Peyer's patch (tissue), 4 donors: ENCODE measurements around the gene CASR. TPM values are rescaled to one million over a fixed set of nuclear protein-coding genes. Genes with fewer than 3 reads are reported as not detected.
"Not testable (repeated sequence)": the region's sequence is repeated elsewhere in the genome, so short reads cannot be mapped to it uniquely, and the experiment has no call there.

Experiments
- DNase-seq, 3 donors: peaks; one replicate each; pipeline ENCODE4 v3.0.0-alpha.2; 2017 to 2019
- H3K27ac ChIP-seq, 4 donors: fragments of 200-600 bp; sonication (generic); one replicate each; pipeline ENCODE4 v1.5.1; 2016 to 2019
- H3K27me3 ChIP-seq, 2 donors: fragments of 200-600 bp; sonication (generic); one replicate each; pipeline ENCODE4 v1.5.1; 2019
- H3K36me3 ChIP-seq, 3 donors: fragments of 200-600 bp; sonication (generic); one replicate each; pipeline ENCODE4 v1.5.1; 2016 to 2019
- H3K4me1 ChIP-seq, 4 donors: fragments of 200-600 bp; sonication (generic); one replicate each; pipeline ENCODE4 v1.5.1; 2016 to 2019
- H3K4me3 ChIP-seq, 4 donors: fragments of 200-600 bp; sonication (generic); 1 replicate in 3 of 4; 2 replicates in 1 of 4; pipeline ENCODE4 v1.5.1; 2016 to 2019; ENCODE audit warnings: mild to moderate bottlenecking in 1 of 4
- H3K9me3 ChIP-seq, 4 donors: fragments of 200-600 bp; sonication (generic); one replicate each; pipeline ENCODE4 v1.5.1; 2016 to 2019; ENCODE audit warnings: mild to moderate bottlenecking in 1 of 4
- CTCF ChIP-seq, 6 experiments: fragments of 450-650 bp in 4 of 6; fragments of 200-600 bp in 2 of 6; sonication (generic) in 1 of 6; IDR thresholded peaks; one replicate each; pipeline ENCODE4 v1.5.1; 2017 to 2019; ENCODE audit warnings: antibody characterized with exemption in 6 of 6, mild to moderate bottlenecking in 3 of 6, moderate library complexity in 1 of 6
- POLR2A ChIP-seq, 2 donors: fragments of 450-650 bp; IDR thresholded peaks; one replicate each; pipeline ENCODE4 v1.5.1; 2017; ENCODE audit warnings: antibody characterized with exemption in 2 of 2, mild to moderate bottlenecking in 2 of 2, moderate library complexity in 2 of 2
- total RNA-seq, 4 donors: library from RNA; depleted of rRNA; stranded (reverse); fragments of >200 nt; gene quantifications; one replicate each; pipeline ENCODE4 v1.1.0, GENCODE V29; 2016

The CASR gene
- total RNA-seq, 4 donors from 2014 or later = 0.28 to 1.7 (median 1.1) TPM; not detected in 1

DNA sequence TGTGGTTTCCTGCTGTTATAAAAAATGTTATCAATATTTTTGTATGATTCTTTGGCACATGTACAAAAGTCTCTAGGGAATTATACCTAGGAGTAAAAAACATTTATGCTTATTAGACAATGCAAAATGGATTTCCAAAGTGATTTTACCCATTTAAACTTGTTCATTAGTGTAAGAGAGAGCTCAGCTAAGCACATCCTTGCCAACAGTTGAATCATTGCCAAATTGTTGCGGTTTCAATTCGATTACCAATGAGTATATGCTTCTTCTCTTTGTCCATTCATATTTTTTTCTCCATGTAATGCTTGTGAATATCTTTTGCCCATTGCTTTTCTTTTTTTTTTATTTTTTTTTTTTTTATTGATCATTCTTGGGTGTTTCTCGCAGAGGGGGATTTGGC, 17.2 kb downstream of the CASR start:
- no peak for TF ChIP-seq CTCF (IDR thresholded peaks at IDR 0.05)
- no peak for TF ChIP-seq POLR2A (IDR thresholded peaks at IDR 0.05)
- DNase-seq = no peak
- Histone ChIP-seq H3K27ac (no peak overlapping the region), H3K4me1 (no peaks in the 10 kb centered on the region), H3K9me3 (no peaks in the 10 kb centered on the region), H3K4me3 (no peak overlapping the region), H3K36me3 (no peaks in the 10 kb centered on the region), H3K27me3 (no peaks in the 10 kb centered on the region)

- H3K27ac ChIP-seq, H3K4me3 ChIP-seq, H3K9me3 ChIP-seq, H3K36me3 ChIP-seq, H3K4me1 ChIP-seq, H3K27me3 ChIP-seq, DNase-seq: not testable (repeated sequence)
Observed at GRCh38 chr3:122201476-122201875, 18.0 kb downstream of the CASR start.

GRCh38 chr3:122208579-122208978, 25.1 kb downstream of the CASR start:
- DNase-seq = no peak
- no peaks in the 10 kb centered on the region for H3K36me3 ChIP-seq
- no peaks in the 10 kb centered on the region for H3K4me1 ChIP-seq
- H3K9me3 ChIP-seq = no peaks in the 10 kb centered on the region
- H3K27ac ChIP-seq = no peak overlapping the region
- TF ChIP-seq CTCF (IDR thresholded peaks at IDR 0.05) = no peak
- TF ChIP-seq POLR2A (IDR thresholded peaks at IDR 0.05) = no peak
- no peaks in the 10 kb centered on the region for H3K27me3 ChIP-seq
- H3K4me3 ChIP-seq = no peak overlapping the region

- Histone ChIP-seq H3K27ac (no peak overlapping the region), H3K27me3 (no peaks in the 10 kb centered on the region), H3K9me3 (no peaks in the 10 kb centered on the region), H3K4me1 (no peaks in the 10 kb centered on the region), H3K4me3 (no peak overlapping the region), H3K36me3 (no peaks in the 10 kb centered on the region)
- DNase-seq = no peak
- TF ChIP-seq POLR2A (IDR thresholded peaks at IDR 0.05) (no peak), CTCF (IDR thresholded peaks at IDR 0.05) (no peak)
Observed at GRCh38 chr3:122213650-122214049, 30.2 kb downstream of the CASR start.

DNA sequence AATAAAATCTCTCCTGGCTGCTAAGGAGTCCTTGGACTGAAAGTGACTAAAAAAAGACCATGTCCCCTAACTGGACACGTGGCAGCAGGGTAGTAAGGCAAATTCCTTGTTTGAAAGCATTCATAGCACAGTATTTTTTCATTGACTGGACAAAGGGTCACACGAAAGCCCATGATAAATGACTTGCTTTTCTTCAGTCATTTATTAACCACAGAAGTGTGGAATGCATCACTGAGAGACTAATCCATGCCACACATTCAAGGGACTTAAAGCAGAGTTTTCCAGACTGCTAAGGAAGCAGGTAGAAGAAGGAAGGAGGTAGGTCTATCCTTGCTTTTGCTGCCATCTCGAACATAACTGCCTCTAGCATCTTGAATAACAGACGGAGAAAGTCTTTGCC, 31.2 kb downstream of the CASR start:
- Histone ChIP-seq H3K9me3 (no peaks in the 10 kb centered on the region), H3K27me3 (no peaks in the 10 kb centered on the region), H3K36me3 (no peaks in the 10 kb centered on the region), H3K4me1 (no peaks in the 10 kb centered on the region), H3K4me3 (no peak overlapping the region), H3K27ac (no peak overlapping the region)
- DNase-seq = no peak
- TF ChIP-seq POLR2A (IDR thresholded peaks at IDR 0.05) = no peak

- H3K4me3 ChIP-seq = no peak overlapping the region
- TF ChIP-seq POLR2A (IDR thresholded peaks at IDR 0.05) = no peak
- TF ChIP-seq CTCF (IDR thresholded peaks at IDR 0.05) = no peak
- DNase-seq = no peak
- no peak overlapping the region for H3K27ac ChIP-seq
- H3K9me3 ChIP-seq = no peaks in the 10 kb centered on the region
- no peaks in the 10 kb centered on the region for H3K27me3 ChIP-seq
- H3K4me1 ChIP-seq = no peaks in the 10 kb centered on the region
- no peaks in the 10 kb centered on the region for H3K36me3 ChIP-seq
Observed at GRCh38 chr3:122215592-122216298, 32.3 kb downstream of the CASR start.

DNA sequence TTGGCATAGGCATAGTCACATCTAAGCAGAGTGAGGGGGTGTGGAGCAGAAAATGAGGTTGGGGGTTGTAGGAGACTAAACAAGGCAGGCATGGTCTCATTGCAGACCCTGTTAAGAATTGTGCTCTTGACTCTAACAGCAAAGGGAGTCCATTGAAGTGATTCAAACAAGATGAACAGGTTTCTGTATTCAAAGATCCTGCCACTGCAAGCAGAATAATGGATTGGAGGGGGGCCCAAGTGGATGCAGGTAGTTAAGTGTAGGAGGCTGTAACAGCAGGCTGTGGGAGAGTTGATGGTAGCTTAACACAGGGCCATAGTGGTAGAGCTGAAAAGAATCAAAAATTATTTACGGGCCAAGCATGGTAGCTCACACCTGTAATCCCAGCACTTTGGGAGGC, 34.4 kb downstream of the CASR start:
- H3K27me3 ChIP-seq = no peaks in the 10 kb centered on the region
- H3K27ac ChIP-seq = no peak overlapping the region
- no peak for TF ChIP-seq CTCF (IDR thresholded peaks at IDR 0.05)
- no peak for TF ChIP-seq POLR2A (IDR thresholded peaks at IDR 0.05)
- H3K9me3 ChIP-seq = no peaks in the 10 kb centered on the region
- H3K4me3 ChIP-seq = no peak overlapping the region
- H3K36me3 ChIP-seq = no peaks in the 10 kb centered on the region
- no peak for DNase-seq
- no peaks in the 10 kb centered on the region for H3K4me1 ChIP-seq
